WTC11 (cell line): ENCODE measurements around the gene OR51B2. TPM values are rescaled to one million over a fixed set of nuclear protein-coding genes. Genes with fewer than 3 reads are reported as not detected.
"Not testable (repeated sequence)": the region's sequence is repeated elsewhere in the genome, so short reads cannot be mapped to it uniquely, and the experiment has no call there.

Source experiments
- ATAC-seq: fragments of 200-7000 bp; cut with Tn5 transposase; 2 replicates; pipeline ENCODE4 v1.10.0; 2021; ENCODE audit warnings: mild to moderate bottlenecking, moderate library complexity
- CTCF ChIA-PET: fragments of 300-600 bp; sonication (Branson Sonifier 250); formaldehyde crosslinking; loops from one replicate; lab custom pipeline; 2021; ENCODE audit warnings: antibody characterized with exemption; lab: Charles Lee
- POLR2A ChIA-PET: fragments of 350-600 bp; sonication (Branson Sonifier 250); formaldehyde crosslinking; loops from one replicate; lab custom pipeline; 2021; ENCODE audit warnings: antibody characterized with exemption; lab: Charles Lee
- DNase-seq: peaks from one replicate; pipeline ENCODE4 v3.0.0; 2021; ENCODE audit warnings: low spot score
- H3K27ac Mint-ChIP-seq: 2 replicates; pipeline ENCODE4 v1.8.0; 2021; ENCODE audit warnings: mixed read lengths
- H3K27me3 Mint-ChIP-seq: 2 replicates; pipeline ENCODE4 v1.8.0; 2021; ENCODE audit warnings: low read depth, mild to moderate bottlenecking, moderate library complexity, mixed read lengths
- H3K36me3 Mint-ChIP-seq: 2 replicates; pipeline ENCODE4 v1.8.0; 2021; ENCODE audit warnings: mixed read lengths
- H3K4me1 Mint-ChIP-seq: 2 replicates; pipeline ENCODE4 v1.8.0; 2022; ENCODE audit warnings: mixed read lengths
- H3K4me3 Mint-ChIP-seq: 2 replicates; pipeline ENCODE4 v1.8.0; 2021; ENCODE audit warnings: mild to moderate bottlenecking, moderate library complexity, mixed read lengths
- H3K9me3 Mint-ChIP-seq: 2 replicates; pipeline ENCODE4 v1.8.0; 2021; ENCODE audit warnings: mixed read lengths
- AR ChIP-seq: fragments of 250-450 bp; sonication (Bioruptor Pico); IDR thresholded peaks from 2 replicates; pipeline ENCODE4 v1.9.0; 2021; ENCODE audit warnings: mild to moderate bottlenecking
- CDX4 ChIP-seq: fragments of 250-450 bp; sonication (Bioruptor Pico); IDR thresholded peaks from 2 replicates; pipeline ENCODE4 v1.9.0; 2021; ENCODE audit warnings: moderate library complexity, mild to moderate bottlenecking, inconsistent platforms, borderline replicate concordance
- CTCF ChIP-seq: fragments of 200-600 bp; IDR thresholded peaks from 2 replicates; pipeline ENCODE4 v1.8.0; 2022; ENCODE audit warnings: antibody characterized with exemption
- ESRRA ChIP-seq: sonication (generic); formaldehyde crosslinking; IDR thresholded peaks from 2 replicates; pipeline ENCODE4 v1.8.1; 2022; ENCODE audit warnings: mild to moderate bottlenecking, missing genetic modification reagents, borderline replicate concordance
- FOXP4 ChIP-seq: sonication (generic); formaldehyde crosslinking; IDR thresholded peaks from 2 replicates; pipeline ENCODE4 v1.8.0; 2022; ENCODE audit warnings: mild to moderate bottlenecking, missing genetic modification reagents
- JUN ChIP-seq: sonication (generic); formaldehyde crosslinking; IDR thresholded peaks from 2 replicates; pipeline ENCODE4 v1.8.0; 2023; ENCODE audit warnings: mild to moderate bottlenecking, missing genetic modification reagents
- NFATC4 ChIP-seq: fragments of 250-450 bp; sonication (Bioruptor Pico); IDR thresholded peaks from 2 replicates; pipeline ENCODE4 v1.9.0; 2021; ENCODE audit warnings: mild to moderate bottlenecking
- NR3C1 ChIP-seq: sonication (generic); formaldehyde crosslinking; conservative IDR thresholded peaks from 2 replicates; pipeline ENCODE4 v1.8.1; 2023; ENCODE audit warnings: low read depth, mild to moderate bottlenecking, missing genetic modification reagents
- OVOL2 ChIP-seq: fragments of 250-450 bp; sonication (Bioruptor Pico); IDR thresholded peaks from 2 replicates; pipeline ENCODE4 v1.9.0; 2021; ENCODE audit warnings: mild to moderate bottlenecking, borderline replicate concordance
- RORB ChIP-seq: fragments of 250-450 bp; sonication (Bioruptor Pico); IDR thresholded peaks from 2 replicates; pipeline ENCODE4 v1.9.0; 2021; ENCODE audit warnings: mild to moderate bottlenecking
- SOX15 ChIP-seq: fragments of 250-450 bp; sonication (Bioruptor Pico); IDR thresholded peaks from 2 replicates; pipeline ENCODE4 v1.9.0; 2021; ENCODE audit warnings: mild to moderate bottlenecking
- USF1 ChIP-seq: sonication (generic); formaldehyde crosslinking; IDR thresholded peaks from 2 replicates; pipeline ENCODE4 v1.8.0; 2022; ENCODE audit warnings: mild to moderate bottlenecking, missing genetic modification reagents
- ZNF671 ChIP-seq: fragments of 250-450 bp; sonication (Bioruptor Pico); IDR thresholded peaks from 2 replicates; pipeline ENCODE4 v1.8.0; 2021; ENCODE audit warnings: mild to moderate bottlenecking
- total RNA-seq: library from RNA; stranded (reverse); gene quantifications from 3 replicates; pipeline ENCODE4 v1.2.3, GENCODE V29; 2021

OR51B2 gene
- total RNA-seq, 1 experiment from 2014 or later, result not detected

- ATAC-seq, result no peak
- Mint-ChIP-seq H3K27me3 (no peaks in the 10 kb centered on the region), H3K4me3 (no peak overlapping the region), H3K9me3 (peaks cover 5% of the 10 kb centered on the region), H3K4me1 (no peaks in the 10 kb centered on the region), H3K36me3 (no peaks in the 10 kb centered on the region), H3K27ac (no peak overlapping the region)
- no peak for DNase-seq
- TF ChIP-seq RORB (CRISPR knock-in tag) (no peak), USF1 (CRISPR knock-in tag) (no peak)
- POLR2A ChIA-PET, result no interaction called here
- CTCF ChIA-PET, result no interaction called here
Measured at GRCh38 chr11:5297721-5298323, 26.3 kb downstream of the OR51B2 start.

- H3K27ac Mint-ChIP-seq, H3K4me1 Mint-ChIP-seq, H3K36me3 Mint-ChIP-seq, H3K4me3 Mint-ChIP-seq, DNase-seq, POLR2A ChIA-PET, ATAC-seq, H3K9me3 Mint-ChIP-seq, H3K27me3 Mint-ChIP-seq, CTCF ChIA-PET: not testable (repeated sequence)
Measured at GRCh38 chr11:5294342-5294995, 29.6 kb downstream of the OR51B2 start.

DNA sequence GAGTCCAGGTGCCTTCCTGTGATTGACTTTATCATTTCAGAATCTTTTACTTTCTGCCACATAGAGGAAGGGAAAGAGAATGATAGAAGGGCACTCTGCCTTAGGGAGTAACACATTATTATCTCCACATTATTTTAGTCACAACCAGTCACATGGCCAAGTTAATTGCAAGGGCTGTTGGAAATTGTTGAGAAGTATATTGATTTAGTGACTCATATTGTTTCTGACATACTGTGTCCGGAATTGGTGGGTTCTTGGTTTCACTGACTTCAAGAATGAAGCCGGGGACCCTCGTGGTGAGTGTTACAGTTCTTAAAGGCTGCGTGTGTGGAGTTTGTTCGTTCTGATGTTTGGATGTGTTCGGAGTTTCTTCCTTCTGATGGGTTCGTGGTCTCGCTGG, 31.1 kb downstream of the OR51B2 start:
- TF ChIP-seq OVOL2 (CRISPR knock-in tag) (no peak), JUN (CRISPR knock-in tag) (no peak), ESRRA (no peak), FOXP4 (CRISPR knock-in tag) (no peak), SOX15 (CRISPR knock-in tag) (no peak), NFATC4 (CRISPR knock-in tag) (no peak), NR3C1 (CRISPR knock-in tag) (no peak), AR (CRISPR knock-in tag) (no peak), ZNF671 (CRISPR knock-in tag) (no peak)
- Mint-ChIP-seq H3K36me3 (no peaks in the 10 kb centered on the region), H3K4me1 (no peaks in the 10 kb centered on the region), H3K27me3 (no peaks in the 10 kb centered on the region), H3K9me3 (peaks cover 5% of the 10 kb centered on the region), H3K4me3 (no peak overlapping the region), H3K27ac (no peak overlapping the region)
- CTCF ChIA-PET, result no interaction called here
- ATAC-seq, result no peak
- no peak for DNase-seq
- POLR2A ChIA-PET, result no interaction called here

DNA sequence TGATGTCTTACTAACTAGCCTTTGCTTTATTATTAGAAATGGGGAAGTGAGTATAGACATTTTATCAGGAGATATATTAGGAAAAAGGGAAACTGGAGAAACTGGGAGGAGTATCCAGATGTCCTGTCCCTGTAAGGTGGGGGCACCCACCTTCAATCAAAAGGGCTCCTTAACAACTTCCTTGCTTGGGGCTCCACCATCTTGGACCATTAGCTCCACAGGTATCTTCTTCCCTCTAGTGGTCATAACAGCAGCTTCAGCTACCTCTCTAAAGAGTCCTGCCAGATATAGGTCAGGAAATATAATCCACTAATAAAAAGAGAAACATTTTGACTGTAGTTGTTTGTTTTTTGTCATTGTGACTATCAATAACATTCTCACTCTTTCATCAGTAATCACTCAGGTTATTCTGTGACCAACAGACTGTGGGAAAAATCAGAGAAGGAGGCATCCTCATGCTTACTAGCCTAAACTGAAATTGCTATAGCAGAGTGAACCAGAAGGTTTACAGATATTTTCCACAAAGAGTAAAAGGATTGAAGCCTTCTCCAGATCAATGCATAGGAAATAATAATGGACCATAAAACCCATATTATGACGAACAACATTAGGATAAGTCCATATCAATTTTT, 32.8 kb downstream of the OR51B2 start:
- TF ChIP-seq CDX4, result no peak
- TF ChIP-seq CTCF, result peak; percentile 60
- TF ChIP-seq, all 79 proteins: peak for 1
- DNase-seq, result no peak
- ATAC-seq, result peak; percentile 96
- Mint-ChIP-seq H3K27me3 (no peaks in the 10 kb centered on the region), H3K36me3 (no peaks in the 10 kb centered on the region), H3K27ac (no peak overlapping the region), H3K4me1 (no peaks in the 10 kb centered on the region), H3K9me3 (peaks cover 5% of the 10 kb centered on the region), H3K4me3 (no peak overlapping the region)
- ChIA-PET POLR2A (no interaction called here), CTCF (interaction anchor here (0.6 to 1.0 kb wide), 8 partner anchors 9 to 654 kb away, joined by 3 to 9 read pairs (median 4); partner anchors contain the start of gene OR51D1)
